IMR-90 (cell line): ENCODE data around the gene ZNF786. TPM values are rescaled to one million over a fixed set of nuclear protein-coding genes. Genes with fewer than 3 reads are reported as not detected.

Experiments used
- ATAC-seq: fragments of 200-7000 bp; cut with Tn5 transposase; 2 replicates; pipeline ENCODE4 v1.9.1; 2020; ENCODE audit warnings: low read depth, mild to moderate bottlenecking, moderate library complexity
- BruUV-seq: library from RNA; stranded (reverse); fragments of 400-500 nt; replicated peaks from 2 replicates; lab custom pipeline; 2021; lab: Mats Ljungman, UMichigan
- CTCF ChIA-PET: fragments of 300-600 bp; formaldehyde crosslinking; extraction: SDS; loops from one replicate; lab custom pipeline; 2021; ENCODE audit warnings: antibody characterized with exemption; lab: Yijun Ruan, JAX
- POLR2A ChIA-PET: fragments of 300-600 bp; sonication (Branson Sonifier 250); formaldehyde crosslinking; loops from one replicate; lab custom pipeline; 2022; ENCODE audit warnings: antibody characterized with exemption; ENCODE audit not compliant: unreplicated experiment; lab: Charles Lee
- DNase-seq: peaks from one replicate; pipeline ENCODE4 v3.0.0; 2013
- H2AFZ ChIP-seq: replicated peaks from 2 replicates; pipeline ENCODE3; 2013; ENCODE audit warnings: low read length, mild to moderate bottlenecking; ENCODE audit not compliant: poor library complexity
- H2AK5ac ChIP-seq: 2 replicates; pipeline ENCODE4 v1.6.1; 2013; ENCODE audit warnings: low read depth, low read length, inconsistent platforms
- H2AK9ac ChIP-seq: replicated peaks from 2 replicates; pipeline ENCODE3; 2013; ENCODE audit warnings: mild to moderate bottlenecking, low read depth, low read length, moderate library complexity; ENCODE audit not compliant: poor library complexity
- H2BK120ac ChIP-seq: 2 replicates; pipeline ENCODE4 v1.6.1; 2013; ENCODE audit warnings: low read depth, low read length, inconsistent platforms
- H2BK15ac ChIP-seq: 3 replicates; pipeline ENCODE4 v1.6.1; 2013; ENCODE audit warnings: low read depth, low read length, inconsistent platforms
- H2BK20ac ChIP-seq: 2 replicates; pipeline ENCODE4 v1.6.1; 2013; ENCODE audit warnings: low read depth, mild to moderate bottlenecking, inconsistent platforms, low read length, moderate library complexity
- H2BK5ac ChIP-seq: 2 replicates; pipeline ENCODE4 v1.6.1; 2013; ENCODE audit warnings: mild to moderate bottlenecking, low read depth, low read length, inconsistent platforms; ENCODE audit not compliant: poor library complexity, severe bottlenecking
- H3K14ac ChIP-seq: replicated peaks from 2 replicates; pipeline ENCODE4 v1.6.1; 2013; ENCODE audit warnings: low read depth, low read length, inconsistent platforms
- H3K18ac ChIP-seq: 2 replicates; pipeline ENCODE4 v1.6.1; 2013; ENCODE audit warnings: low read depth, low read length, control low read depth
- H3K23ac ChIP-seq: 2 replicates; pipeline ENCODE4 v1.6.1; 2013; ENCODE audit warnings: low read depth, low read length, inconsistent platforms
- H3K27ac ChIP-seq: 2 replicates; pipeline ENCODE4 v1.5.1; 2013; ENCODE audit warnings: mild to moderate bottlenecking, control low read depth, low read length; ENCODE audit not compliant: insufficient read depth
- H3K27me3 ChIP-seq: 2 replicates; pipeline ENCODE4 v1.6.1; 2013; ENCODE audit warnings: low read length; ENCODE audit not compliant: control insufficient read depth, insufficient read depth
- H3K36me3 ChIP-seq: 2 replicates; pipeline ENCODE4 v1.6.1; 2013; ENCODE audit warnings: low read length, mixed read lengths; ENCODE audit not compliant: control insufficient read depth, insufficient read depth
- H3K4ac ChIP-seq: 2 replicates; pipeline ENCODE4 v1.6.1; 2013; ENCODE audit warnings: low read depth, low read length, inconsistent platforms
- H3K4me1 ChIP-seq: 2 replicates; pipeline ENCODE4 v1.6.1; 2013; ENCODE audit warnings: low read length, mixed read lengths; ENCODE audit not compliant: control insufficient read depth, insufficient read depth
- H3K4me2 ChIP-seq: 2 replicates; pipeline ENCODE4 v1.6.1; 2013; ENCODE audit warnings: low read depth, mild to moderate bottlenecking, control low read depth, low read length, moderate library complexity
- H3K4me3 ChIP-seq: 2 replicates; pipeline ENCODE4 v1.5.1; 2013; ENCODE audit warnings: low read depth, mild to moderate bottlenecking, control low read depth, low read length, moderate library complexity; ENCODE audit not compliant: insufficient read depth
- H3K56ac ChIP-seq: 2 replicates; pipeline ENCODE4 v1.6.1; 2013; ENCODE audit warnings: low read length, inconsistent platforms; ENCODE audit not compliant: insufficient read depth; ENCODE audit errors: extremely low read depth
- H3K79me1 ChIP-seq, 2 experiments: 2 replicates each; pipeline ENCODE4 v1.6.1; 2013; ENCODE audit warnings: low read length in 2 of 2, inconsistent platforms in 1 of 2, low read depth in 1 of 2
- H3K9ac ChIP-seq: 2 replicates; pipeline ENCODE4 v1.6.1; 2013; ENCODE audit warnings: low read depth, low read length, control low read depth
- H3K9me1 ChIP-seq: 2 replicates; pipeline ENCODE4 v1.6.1; 2013; ENCODE audit warnings: low read length, inconsistent platforms; ENCODE audit not compliant: insufficient read depth
- H3K9me3 ChIP-seq: 2 replicates; pipeline ENCODE4 v1.6.1; 2013; ENCODE audit warnings: low read length; ENCODE audit not compliant: control insufficient read depth, insufficient read depth
- H4K20me1 ChIP-seq: 2 replicates; pipeline ENCODE4 v1.6.1; 2013; ENCODE audit warnings: low read length, inconsistent platforms; ENCODE audit not compliant: insufficient read depth
- H4K5ac ChIP-seq: 2 replicates; pipeline ENCODE4 v1.6.1; 2013; ENCODE audit warnings: mild to moderate bottlenecking, low read depth, low read length, control low read depth
- H4K8ac ChIP-seq, 2 experiments: 2 replicates each; pipeline ENCODE4 v1.6.1; 2013; ENCODE audit warnings: low read depth in 2 of 2, low read length in 2 of 2, control low read depth in 1 of 2, inconsistent platforms in 1 of 2
- H4K91ac ChIP-seq: 2 replicates; pipeline ENCODE4 v1.6.1; 2013; ENCODE audit warnings: low read depth, low read length, inconsistent platforms; ENCODE audit not compliant: insufficient read depth
- BHLHE40 ChIP-seq: fragments of 150-350 bp; IDR thresholded peaks from 2 replicates; pipeline ENCODE4 v1.6.1; 2016; ENCODE audit warnings: mild to moderate bottlenecking, low read depth, low read length
- CEBPB ChIP-seq: IDR thresholded peaks from 2 replicates; pipeline ENCODE4 v1.6.1; 2012; ENCODE audit warnings: low read depth, low read length, improper control_type of control experiment
- FOS ChIP-seq: fragments of 150-350 bp; IDR thresholded peaks from 2 replicates; pipeline ENCODE4 v1.6.1; 2016; ENCODE audit warnings: low read depth, low read length
- MAZ ChIP-seq: IDR thresholded peaks from 2 replicates; pipeline ENCODE4 v1.6.1; 2012; ENCODE audit warnings: low read depth, mild to moderate bottlenecking, low read length, improper control_type of control experiment, moderate library complexity, borderline replicate concordance
- NFE2L2 ChIP-seq: fragments of 150-350 bp; IDR thresholded peaks from 2 replicates; pipeline ENCODE4 v1.6.1; 2016; ENCODE audit warnings: low read depth, mild to moderate bottlenecking, low read length
- RAD21 ChIP-seq: IDR thresholded peaks from 2 replicates; pipeline ENCODE4 v1.6.1; 2012; ENCODE audit warnings: low read length, improper control_type of control experiment
- SMC3 ChIP-seq: fragments of 150-350 bp; IDR thresholded peaks from 2 replicates; pipeline ENCODE4 v1.6.1; 2016; ENCODE audit warnings: low read depth, mild to moderate bottlenecking, antibody characterized with exemption, low read length, moderate library complexity
- WGBS, 2 experiments: methylation state at CpG; one replicate each; pipeline versions ENCODE4 v1.1.5 to v1.1.7; 2013; ENCODE audit warnings: missing lambda C conversion rate in 2 of 2; ENCODE audit not compliant: insufficient read length in 1 of 2; ENCODE audit errors: extremely low coverage in 2 of 2; 5-methylcytosine and 5-hydroxymethylcytosine counted together
- dilution Hi-C: fragments of 300-500 bp; cut with HindIII; formaldehyde crosslinking; loops from one replicate; pipeline ENCODE4 v1.14.3; 2018; ENCODE audit warnings: low sequenced_read_pairs; ENCODE audit not compliant: unreplicated experiment
- in situ Hi-C: fragments of 300-500 bp; cut with MboI; formaldehyde crosslinking; loops from 3 replicates; pipeline ENCODE4 v1.14.3; 2019; ENCODE audit warnings: low sequenced_read_pairs, inconsistent platforms, mixed read lengths
- intact Hi-C: fragments of 100-400 bp; cut with micrococcal nuclease; formaldehyde crosslinking; loops from 2 replicates; pipeline ENCODE4 v1.10.0; 2022
- polyA plus RNA-seq, 3 experiments: library from polyadenylated mRNA; depleted of rRNA; stranded (reverse); fragments of >200 nt; gene quantifications; 2 replicates each; pipeline ENCODE4 v1.2.3, GENCODE V29; 2012; ENCODE audit warnings: low replicate concordance in 1 of 3
- total RNA-seq: library from RNA; depleted of rRNA; stranded (reverse); fragments of >200 nt; gene quantifications from 2 replicates; pipeline ENCODE4 v1.2.3, GENCODE V29; 2012
- TF ChIP-seq, protein P1 (sequence below): fragments of 150-350 bp; IDR thresholded peaks from 2 replicates; pipeline ENCODE4 v1.6.1; 2017; ENCODE audit warnings: mild to moderate bottlenecking, antibody characterized with exemption, low read length, low read depth
- TF ChIP-seq, protein P2 (sequence below): conservative IDR thresholded peaks from 2 replicates; pipeline ENCODE4 v1.5.1; 2012; ENCODE audit warnings: mild to moderate bottlenecking, low read depth, low read length, improper control_type of control experiment

Gene ZNF786
- total and polyA plus RNA-seq, 2 of the 4 experiments (the other 2 are of a cell fraction) = 2.8 to 7.3 TPM

DNA sequence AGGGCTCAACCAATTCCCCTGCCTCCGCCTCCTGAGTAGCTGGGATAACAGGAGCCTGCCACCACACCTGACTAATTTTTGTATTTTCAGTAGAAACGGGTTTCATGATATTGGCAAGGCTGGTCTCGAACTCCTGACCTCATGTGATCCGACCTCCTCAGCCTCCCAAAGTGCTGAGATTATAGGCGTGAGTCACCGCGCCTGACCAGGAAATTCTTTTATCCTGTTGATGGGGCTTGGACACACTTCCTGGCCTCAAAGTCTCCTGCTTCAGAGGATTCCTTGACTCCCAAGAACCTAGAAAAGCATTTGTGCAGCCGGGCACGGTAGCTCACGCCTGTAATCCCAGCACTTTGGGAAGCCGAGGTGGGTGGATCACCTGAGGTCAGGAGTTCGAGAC, 19.5 kb upstream of the ZNF786 start:
- ChIA-PET POLR2A (no interaction called here), CTCF (no interaction called here)
- Histone ChIP-seq H3K18ac (no peak overlapping the region), H3K23ac (no peak overlapping the region), H2BK20ac (no peak overlapping the region), H3K9me3 (no peaks in the 10 kb centered on the region), H2BK120ac (no peak overlapping the region), H3K4me1 (no peaks in the 10 kb centered on the region), H2BK5ac (no peak overlapping the region), H2AFZ (no peak overlapping the region), H3K9ac (no peak overlapping the region), H4K5ac (no peak overlapping the region), H4K8ac (no peak overlapping the region), H4K91ac (no peak overlapping the region), H3K9me1 (no peaks in the 10 kb centered on the region), H2AK9ac (no peak overlapping the region), H4K20me1 (no peaks in the 10 kb centered on the region), H3K4me3 (no peak overlapping the region), H3K79me1 (no peaks in the 10 kb centered on the region), H3K56ac (no peak overlapping the region), H3K36me3 (no peaks in the 10 kb centered on the region), H2BK15ac (no peak overlapping the region), H3K27ac (no peak overlapping the region), H2AK5ac (no peak overlapping the region), H3K4ac (no peak overlapping the region), H3K4me2 (no peak overlapping the region), H3K27me3 (no peaks in the 10 kb centered on the region), H3K14ac (no peak overlapping the region)
- dilution Hi-C loops (no loop called here), intact Hi-C loops (no loop called here), in situ Hi-C loops (no loop called here)
- no TSS peak for BruUV-seq
- no peak for DNase-seq
- ATAC-seq = no peak
- 95% methylated on average over 6 of the region's 12 CpGs; no CpG with 5 or more reads in 1 of the 2 experiments for WGBS, 2 experiments
- TF ChIP-seq FOS = no peak
- TF ChIP-seq RAD21 = no peak
- no peak for TF ChIP-seq CEBPB
- TF ChIP-seq MAZ = no peak
- TF ChIP-seq NFE2L2 = no peak
- TF ChIP-seq, protein P1, sequence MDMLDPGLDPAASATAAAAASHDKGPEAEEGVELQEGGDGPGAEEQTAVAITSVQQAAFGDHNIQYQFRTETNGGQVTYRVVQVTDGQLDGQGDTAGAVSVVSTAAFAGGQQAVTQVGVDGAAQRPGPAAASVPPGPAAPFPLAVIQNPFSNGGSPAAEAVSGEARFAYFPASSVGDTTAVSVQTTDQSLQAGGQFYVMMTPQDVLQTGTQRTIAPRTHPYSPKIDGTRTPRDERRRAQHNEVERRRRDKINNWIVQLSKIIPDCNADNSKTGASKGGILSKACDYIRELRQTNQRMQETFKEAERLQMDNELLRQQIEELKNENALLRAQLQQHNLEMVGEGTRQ = no peak
- TF ChIP-seq, protein P2, sequence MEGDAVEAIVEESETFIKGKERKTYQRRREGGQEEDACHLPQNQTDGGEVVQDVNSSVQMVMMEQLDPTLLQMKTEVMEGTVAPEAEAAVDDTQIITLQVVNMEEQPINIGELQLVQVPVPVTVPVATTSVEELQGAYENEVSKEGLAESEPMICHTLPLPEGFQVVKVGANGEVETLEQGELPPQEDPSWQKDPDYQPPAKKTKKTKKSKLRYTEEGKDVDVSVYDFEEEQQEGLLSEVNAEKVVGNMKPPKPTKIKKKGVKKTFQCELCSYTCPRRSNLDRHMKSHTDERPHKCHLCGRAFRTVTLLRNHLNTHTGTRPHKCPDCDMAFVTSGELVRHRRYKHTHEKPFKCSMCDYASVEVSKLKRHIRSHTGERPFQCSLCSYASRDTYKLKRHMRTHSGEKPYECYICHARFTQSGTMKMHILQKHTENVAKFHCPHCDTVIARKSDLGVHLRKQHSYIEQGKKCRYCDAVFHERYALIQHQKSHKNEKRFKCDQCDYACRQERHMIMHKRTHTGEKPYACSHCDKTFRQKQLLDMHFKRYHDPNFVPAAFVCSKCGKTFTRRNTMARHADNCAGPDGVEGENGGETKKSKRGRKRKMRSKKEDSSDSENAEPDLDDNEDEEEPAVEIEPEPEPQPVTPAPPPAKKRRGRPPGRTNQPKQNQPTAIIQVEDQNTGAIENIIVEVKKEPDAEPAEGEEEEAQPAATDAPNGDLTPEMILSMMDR = no peak
- no peak for TF ChIP-seq SMC3
- no peak for TF ChIP-seq BHLHE40
